NOMO-1 treated with DMSO at 0.1 percent for 48 hours (cell line): Measurements from ENCODE around the gene AKR1E2.

ENCODE experiments used
- DNase-seq: peaks from one replicate; lab custom pipeline; 2025; ENCODE audit not compliant: unreplicated experiment; lab: John Stamatoyannopoulos, UW

AKR1E2 gene

DNA sequence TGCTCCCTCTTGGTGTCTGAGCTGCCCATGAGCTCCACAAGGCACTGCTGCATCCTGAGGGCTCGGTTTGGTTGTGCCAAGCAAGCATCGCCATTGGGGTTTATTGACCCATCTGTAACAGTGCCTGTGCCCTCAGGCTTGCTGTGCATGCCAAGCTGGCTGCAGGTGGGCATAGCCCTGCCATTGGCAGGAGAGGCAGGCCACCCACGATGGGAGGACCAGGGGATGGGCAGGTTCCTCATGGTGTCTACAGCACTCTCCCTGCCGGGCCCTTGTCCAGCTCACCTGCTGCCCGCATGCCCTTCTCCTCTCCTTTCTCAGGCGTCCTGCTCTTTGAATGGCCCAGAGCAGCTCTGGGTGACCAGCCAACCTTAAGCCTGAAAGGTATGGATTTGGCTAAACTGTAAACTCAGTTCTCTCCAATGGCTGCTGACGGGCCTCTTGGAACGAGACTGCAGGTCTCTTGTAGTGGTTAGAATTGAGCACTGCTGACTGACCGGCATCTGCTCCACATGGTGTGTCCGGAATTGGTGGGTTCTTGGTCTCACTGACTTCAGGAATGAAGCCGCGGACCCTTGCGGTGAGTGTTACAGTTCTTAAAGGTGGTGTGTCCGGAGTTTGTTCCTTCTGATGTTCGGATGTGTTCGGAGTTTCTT is 17.6 kb downstream of the AKR1E2 start:
- DNase-seq, result no peak

DNA sequence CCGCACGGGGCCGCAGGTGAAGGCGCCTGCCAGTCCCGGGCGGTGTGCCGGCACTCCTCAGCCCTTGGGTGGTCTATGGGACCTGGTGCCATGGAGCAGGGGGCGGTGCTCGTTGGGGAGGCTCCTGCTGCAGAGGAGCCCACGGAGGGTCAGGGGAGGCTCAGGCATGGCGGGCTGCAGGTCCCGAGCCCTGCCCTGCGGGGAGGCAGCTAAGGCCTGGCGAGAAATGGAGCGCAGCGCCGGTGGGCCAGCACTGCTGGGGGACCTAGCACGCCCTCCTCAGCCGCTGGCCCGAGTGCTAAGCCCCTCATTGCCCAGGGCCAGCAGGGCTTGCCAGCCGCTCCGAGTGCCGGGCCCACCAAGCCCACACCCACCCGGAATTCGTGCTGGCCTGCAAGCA is 18.9 kb downstream of the AKR1E2 start:
- DNase-seq, result no peak

DNA sequence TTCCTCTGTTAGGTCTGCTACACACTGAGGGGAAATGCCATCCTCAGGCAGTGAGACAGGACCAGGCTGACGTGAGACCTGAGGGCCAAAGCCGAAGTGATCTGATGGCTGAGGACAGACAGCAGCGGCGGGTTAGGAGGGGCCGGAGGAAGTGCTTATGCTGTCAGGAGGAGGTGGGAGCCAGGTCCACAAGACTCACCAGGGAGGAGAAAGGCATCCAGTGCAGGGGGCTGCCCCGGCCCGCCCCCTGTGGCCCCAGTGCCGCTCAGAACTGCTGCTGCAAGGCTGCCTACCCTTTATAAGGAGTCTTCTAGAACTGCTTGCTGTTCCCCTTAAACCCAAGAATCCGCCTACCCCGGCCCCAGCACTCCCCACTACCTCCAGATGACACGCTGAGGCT is 19.8 kb downstream of the AKR1E2 start:
- DNase-seq, result no peak

DNA sequence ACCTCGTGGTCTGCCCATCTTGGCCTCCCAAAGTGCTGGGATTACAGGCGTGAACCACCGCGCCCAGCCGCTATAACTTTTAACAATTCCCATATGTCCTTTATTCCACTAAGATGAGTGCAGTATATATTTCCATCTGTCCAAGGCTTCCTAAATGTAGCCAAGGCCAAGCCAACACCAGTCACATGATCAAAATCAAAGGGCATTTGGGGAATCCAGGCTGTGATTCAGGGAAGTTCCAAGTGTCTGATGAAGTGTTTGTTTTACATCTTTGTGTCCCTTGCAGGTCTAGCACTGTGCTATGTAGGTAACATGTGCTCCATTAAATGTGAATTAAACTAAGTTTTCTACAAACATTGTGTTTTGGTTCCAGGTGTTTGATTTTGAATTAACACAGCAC is 20.8 kb downstream of the AKR1E2 start:
- no peak for DNase-seq

DNA sequence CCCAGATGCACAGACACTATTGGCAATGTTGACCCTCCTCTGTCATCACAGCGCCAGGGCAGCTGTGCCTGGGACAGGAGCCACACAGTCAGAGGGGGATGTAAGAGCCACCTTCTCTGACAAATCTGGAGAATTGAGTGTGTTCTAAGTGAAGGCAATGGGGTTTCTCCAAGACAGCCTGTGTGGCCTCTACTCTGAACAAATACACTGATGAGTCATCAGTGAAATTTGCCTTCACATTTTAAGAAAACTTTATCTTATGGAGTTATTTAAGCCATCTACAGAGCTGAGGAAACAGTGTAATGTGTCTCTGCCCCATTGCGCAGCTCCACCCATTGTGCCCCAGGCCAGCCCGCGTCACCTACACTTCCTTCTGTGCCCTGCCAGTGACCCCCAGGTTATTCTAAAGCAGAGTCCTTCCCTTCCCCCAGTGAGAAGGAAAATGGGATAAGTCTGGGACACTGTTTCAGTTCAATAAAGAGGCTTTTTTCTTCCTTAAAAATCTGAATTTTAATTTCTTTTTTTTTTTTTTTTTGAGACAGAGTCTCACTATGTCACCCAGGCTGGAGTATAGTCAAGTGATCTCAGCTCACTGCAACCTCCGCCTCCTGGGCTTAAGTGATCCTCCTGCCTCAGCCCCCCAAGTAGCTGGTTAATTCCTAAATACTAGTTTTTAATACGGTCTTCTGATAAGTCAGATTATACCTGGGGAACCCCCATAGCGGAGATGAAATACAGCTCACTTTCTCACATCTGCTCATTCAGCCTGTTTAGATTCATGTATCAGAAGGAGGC is 21.8 kb downstream of the AKR1E2 start:
- peak; percentile 29 for DNase-seq

DNA sequence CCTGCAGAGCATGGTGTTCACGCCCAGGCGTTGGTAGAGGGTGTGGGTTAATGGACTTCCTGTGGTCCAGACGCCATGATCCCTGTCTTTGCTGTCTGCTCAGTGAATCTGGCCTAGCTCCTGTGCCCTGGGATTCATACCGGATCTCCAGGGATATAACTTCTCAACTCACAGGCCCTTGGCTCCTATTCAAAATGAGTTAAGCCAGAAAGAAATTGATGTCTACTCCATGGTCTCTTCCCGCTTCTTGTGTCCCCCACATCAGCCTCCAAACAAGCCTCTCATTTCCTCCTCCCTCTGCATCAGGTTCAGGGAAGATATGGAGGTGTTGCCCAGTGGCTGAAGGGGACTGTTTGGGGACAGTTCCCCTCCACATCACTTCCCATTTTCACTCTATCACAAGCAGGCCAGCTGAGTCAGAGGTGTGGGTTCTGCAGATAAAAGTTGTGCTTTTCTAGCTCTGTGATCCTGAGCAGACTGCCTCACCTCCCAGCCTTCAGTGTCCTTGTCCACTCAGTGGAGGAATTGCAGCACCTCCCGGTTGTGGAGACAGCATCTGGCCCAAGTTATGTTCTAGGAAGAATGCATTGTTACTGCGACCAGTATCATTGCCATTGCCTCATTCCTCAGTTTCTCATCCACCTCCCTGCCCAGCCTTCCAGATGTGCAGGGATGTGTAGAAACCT is 22.5 kb downstream of the AKR1E2 start:
- peak; percentile 52 for DNase-seq

DNA sequence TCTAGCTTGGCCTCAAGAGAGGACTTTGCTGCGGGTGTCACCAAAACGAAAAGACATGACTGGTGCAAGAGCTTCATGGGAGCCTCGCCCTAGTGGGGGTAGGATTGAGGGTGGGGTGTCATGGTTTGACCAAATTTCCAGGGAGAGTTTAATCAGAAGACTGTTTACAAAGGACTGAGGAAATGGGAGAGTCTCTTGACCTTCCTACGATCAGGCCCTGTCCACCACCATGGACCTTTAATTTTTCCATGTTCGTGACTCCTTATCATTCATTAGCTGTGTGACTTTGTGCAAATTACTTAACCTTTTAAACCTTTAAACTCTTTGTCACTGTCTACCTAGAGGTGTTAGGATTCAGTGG is 23.0 kb downstream of the AKR1E2 start:
- DNase-seq, result no peak

DNA sequence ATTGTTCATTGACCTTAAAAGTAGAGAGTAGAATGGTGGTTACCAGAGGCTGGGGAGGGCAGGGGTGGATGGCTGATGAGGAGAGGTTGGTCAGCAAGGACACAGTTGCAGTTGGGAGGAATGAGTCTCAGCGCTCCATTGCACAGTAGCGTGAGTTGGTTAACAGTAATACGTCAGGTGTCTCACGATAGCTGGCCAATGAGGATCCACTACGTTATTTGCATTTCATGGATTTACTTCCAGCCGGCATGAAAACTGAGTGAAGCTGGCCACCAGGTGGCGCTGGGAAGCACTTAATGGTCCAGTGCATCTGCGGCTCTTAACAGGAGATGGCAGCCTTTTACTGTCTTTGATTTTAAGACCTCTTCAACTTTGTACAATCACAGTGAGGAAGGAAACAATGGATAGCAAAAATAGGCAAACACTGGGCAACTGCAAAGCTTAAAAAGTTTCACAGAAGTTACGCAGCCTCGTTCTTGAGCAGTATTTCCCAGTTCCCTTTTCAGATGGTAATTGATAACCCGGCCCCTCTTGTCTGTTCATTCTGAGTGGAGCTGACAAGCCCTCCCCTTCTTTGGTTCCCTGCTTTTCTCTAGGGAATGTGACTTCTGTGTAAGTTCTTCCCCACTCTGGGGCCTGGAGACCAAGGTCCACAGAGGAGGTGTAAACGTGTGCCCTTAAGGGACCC is 23.7 kb downstream of the AKR1E2 start:
- peak; percentile 91 for DNase-seq

DNA sequence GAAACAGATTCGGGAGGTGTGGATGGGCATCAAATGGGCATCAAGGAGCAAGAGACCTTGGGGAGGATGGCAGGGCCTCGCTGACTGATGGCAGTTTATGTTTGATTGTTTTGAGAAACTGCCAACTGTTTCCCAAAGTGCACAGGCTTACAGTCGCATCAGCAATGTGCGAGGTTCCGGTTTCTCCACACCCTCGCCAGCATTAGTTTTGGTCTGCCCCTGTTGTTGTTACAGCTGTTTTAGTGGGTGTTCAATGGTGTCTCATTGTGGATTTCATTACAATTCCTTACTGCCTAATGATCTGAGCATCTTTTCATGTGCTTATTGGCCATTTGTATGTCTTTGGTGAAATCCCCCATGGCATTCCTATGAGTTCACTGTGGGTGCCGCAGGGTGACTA is 24.4 kb downstream of the AKR1E2 start:
- no peak for DNase-seq

DNA sequence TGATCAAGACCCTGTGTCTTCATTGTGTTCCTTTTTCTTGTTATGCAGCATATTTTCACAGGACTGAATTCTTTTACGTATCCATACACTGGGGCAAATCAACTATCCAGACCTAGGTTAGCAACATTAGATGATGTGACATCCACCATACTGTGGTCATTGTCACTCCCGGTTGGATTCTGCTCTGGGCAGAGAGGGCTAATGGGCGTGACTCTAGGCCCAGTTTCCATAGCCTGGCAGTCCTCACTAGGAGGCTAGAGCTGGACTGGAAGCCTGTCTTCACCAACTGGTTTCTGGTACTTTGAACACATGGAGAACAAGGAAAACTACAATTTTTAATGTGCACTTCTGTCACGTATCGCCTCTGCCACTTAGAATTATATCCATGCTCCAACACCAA is 25.2 kb downstream of the AKR1E2 start:
- no peak for DNase-seq

DNA sequence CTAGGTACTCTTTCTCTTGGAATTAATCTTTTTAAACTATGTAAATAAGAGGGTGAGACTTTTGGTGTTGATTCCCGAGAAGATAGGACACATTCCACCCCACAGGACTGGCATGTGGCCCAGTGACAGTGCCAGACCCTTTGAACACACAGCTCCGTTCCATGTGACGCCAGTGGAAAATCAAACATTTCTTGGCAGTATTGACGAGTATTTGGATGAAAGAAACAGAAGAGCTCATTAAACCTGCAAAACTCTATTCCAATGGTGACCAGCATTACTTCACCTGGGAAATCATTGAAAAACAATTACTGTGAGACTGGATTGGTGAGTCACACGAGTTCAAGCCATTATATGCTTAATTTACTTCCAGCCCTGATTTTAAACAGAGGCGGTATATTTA is 25.8 kb downstream of the AKR1E2 start:
- no peak for DNase-seq

DNA sequence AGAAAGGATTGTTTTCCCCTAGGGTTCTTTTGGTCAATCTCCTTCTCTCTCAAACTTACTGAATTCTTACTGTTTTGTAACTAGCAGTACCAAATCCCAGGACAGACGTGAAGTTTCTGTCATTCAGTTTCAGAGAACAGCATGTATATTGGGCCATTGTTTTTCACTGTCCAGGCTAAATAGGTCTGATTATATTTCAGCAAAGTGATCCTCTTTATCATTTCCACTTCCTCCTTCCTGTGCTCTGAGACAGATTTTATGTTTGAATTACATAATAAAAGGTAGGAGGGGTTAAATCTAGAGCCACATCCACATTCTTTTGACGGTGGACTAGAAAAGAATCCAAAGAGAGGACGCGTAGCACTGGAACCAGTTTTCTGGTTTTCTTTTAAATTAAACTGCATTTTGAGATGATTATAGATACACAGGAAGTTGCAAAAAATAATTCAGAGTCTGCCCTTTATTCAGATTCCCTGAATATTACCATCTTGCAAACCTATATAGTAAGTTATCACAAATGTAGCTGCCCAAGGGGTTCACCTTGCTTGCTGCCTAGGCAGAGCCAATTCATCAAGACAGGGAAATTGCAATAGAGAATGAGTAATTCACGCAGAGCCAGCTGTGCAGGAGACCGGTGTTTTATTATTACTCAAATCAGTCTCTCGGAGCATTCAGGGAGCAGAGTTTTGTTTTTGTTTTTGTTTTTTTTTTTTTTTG is 40.1 kb downstream of the AKR1E2 start:
- peak; percentile 78 for DNase-seq

DNA sequence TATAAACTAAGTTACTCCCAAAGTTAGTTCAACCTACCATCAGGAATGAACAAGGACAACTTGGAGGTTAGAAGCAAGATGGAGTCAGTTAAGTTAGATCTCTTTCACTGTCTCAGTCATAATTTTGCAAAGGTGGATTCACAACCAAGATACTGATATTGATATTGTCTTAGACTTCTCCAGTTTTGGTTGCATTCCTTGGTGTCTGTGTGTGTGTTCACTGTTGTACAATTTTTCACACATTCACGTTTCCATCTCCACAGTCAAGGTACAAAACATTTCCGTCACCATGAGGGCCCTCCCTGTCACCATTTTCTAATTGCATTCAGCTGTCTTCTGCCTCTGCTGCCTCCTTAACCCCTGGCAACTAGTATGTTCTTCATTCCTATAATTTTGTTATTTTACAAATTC is 41.1 kb downstream of the AKR1E2 start:
- DNase-seq, result no peak

DNA sequence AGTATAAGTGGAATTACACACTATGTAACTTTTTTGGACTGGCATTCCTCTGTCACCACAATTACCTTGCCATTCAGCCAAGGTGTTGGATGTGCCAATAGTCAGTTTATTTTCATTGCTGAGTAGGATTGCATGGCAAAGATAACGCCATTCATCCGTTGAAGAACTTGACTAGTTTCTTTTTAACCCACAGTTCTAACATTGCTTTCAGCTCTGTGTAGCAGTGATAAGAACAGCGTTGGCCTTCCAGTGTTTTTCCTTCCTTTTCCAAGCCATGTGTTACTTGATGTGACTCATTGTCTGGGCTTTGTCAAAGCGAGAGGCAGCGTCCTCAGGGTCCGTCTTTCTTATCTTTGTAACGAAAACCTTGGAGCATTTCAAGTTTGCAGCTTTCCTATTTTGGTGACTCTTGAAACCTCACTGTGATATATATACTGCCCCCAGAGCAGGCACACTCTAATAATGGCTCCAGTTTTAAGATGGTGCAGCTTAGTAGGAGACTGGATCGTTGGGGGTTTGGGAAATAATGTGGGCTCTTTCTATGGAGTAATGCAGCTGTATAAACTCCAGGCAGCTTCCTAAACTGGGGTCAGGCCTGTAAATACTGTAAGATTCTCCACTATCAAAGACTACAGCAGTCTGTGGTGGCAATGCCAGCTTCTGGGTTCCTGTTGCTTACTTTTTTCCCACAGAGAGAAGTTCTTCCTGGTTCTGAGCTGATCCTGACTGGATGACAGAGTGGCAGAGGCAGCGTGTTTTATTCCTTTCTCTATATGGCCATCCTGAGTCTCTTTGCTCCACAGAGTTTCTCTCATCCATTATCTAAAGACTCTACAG is 41.7 kb downstream of the AKR1E2 start:
- no peak for DNase-seq

DNA sequence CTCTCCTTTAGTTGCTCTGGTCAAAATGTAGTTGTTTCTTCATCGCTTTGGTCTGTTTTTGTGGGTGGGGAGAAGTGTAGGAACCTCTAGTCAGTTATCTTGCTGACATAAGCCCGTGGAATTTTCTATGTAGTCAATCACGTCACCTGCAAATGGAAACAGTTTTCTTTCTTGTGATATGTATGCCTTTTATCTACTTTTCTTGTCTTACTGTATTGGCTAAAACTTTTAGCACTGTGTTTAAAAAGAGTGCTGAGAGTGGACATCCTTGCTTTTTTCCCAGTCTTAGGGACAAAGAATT is 42.3 kb downstream of the AKR1E2 start:
- DNase-seq, result no peak

DNA sequence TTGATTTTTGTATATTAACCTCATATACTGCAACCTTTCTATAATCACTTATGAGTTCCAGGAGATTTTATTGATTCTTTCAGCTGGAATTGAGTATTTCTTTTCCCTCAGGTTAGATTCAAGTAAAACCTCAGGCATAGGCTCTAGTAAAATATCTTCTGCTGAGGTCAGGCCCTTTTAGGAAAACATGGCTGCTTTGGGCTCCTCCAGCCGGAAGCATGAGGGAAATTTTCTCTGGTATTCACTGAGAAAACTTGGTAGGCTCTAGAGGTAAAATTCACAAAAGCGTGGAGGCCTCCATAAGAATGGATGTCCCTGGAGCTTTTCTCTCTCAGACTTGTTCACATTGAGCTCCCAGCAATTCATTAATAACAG is 56.7 kb downstream of the AKR1E2 start:
- DNase-seq, result no peak

DNA sequence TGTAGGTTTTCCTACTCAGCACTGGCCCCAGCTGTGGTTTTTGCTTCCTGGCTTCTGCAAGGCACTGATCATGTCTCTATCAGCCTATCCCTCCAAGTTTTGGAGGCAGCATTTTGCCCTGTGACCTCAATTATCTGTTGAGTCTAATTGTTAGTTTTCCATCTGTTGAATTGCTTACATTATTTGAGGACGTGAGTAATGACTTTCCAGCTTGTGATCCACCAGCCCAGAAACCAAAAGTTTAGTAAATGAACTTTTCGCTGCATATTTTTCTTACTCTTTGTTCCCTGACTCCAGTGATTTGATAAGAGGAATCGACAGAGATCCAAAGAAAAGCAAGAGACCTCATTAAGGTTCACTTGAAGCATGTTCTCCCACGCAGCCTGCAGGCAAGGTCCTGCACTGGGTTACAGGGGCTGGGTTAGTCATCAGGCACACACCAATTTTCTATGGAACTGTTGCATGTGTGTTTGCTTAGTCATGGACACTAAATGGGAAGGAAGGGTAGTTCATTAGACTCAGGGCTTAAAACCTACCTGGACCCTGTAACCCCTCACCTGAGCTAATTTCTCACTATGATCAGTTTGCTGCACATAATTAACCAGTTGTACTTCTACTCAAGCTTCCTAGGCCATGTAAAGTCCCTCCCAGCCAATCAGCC is 57.2 kb downstream of the AKR1E2 start:
- no peak for DNase-seq

DNA sequence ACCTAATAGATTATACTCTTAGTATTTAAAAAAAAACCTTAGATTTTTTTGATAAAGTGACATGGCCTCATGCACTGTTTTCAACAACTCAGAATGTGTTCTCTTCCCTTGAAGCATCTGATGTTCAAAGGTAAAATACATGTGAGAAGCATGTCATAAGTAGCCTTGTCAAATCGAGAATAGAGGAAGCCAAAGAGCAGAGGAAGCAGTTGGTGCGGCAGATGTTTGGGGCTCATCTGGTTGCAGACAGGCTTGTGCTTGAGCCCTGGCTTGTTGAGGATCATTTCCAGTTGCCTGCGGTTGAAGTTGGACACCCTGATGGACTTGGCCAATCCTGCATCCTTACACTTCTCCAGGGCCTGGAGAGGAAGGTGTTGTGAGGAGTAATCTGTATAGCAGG is 59.2 kb downstream of the AKR1E2 start:
- DNase-seq, result no peak

DNA sequence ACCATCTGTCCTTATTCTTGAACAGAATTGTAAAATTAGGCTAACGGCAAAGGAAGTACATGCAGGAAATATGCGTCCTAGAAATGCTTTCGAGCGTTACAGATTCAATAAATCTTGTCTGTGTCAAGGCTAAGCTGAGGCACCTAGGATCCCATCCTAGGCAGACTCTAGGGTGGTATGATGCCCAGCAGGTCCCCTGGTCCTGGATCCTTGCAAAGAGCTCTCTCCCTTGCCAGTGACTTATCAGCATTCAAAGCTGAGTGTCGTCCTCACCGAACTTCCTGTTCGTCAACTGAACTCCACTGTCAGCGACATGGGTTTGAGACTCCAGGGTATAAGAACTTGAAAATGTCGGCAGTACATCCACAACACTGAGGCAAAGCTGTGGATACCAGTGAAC is 61.5 kb downstream of the AKR1E2 start:
- DNase-seq, result no peak

DNA sequence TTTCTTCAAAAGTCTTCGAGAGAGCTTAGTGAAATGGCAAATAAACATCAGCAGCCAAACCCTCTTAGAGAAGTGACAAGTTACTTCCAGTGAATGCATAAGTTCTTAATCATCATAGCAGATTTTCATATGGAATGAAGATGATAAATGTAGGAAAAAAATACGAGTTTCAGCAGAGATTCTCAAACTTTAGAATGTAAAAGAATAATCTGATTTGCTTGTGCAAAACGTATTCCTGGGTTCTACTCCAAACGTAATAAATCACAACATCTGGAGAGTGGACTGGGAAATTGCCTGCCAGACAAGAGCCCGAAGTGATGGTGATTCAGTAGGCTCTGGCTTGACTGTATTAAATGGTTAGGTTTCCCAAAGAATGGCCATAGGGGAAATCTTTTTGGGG is 62.2 kb downstream of the AKR1E2 start:
- DNase-seq, result no peak
